KG1 (cell line): ENCODE results near the gene MAGEF1.

Source experiments
- DNase-seq: peaks from one replicate; lab custom pipeline; 2025; lab: John Stamatoyannopoulos, UW

The MAGEF1 gene

GRCh38 chr3:184690192-184690883 lies 21.5 kb downstream of the MAGEF1 start:
- DNase-seq, result no peak

- DNase-seq, result no peak
Observed at GRCh38 chr3:184688882-184689271, 23.0 kb downstream of the MAGEF1 start.

- DNase-seq, result no peak
Observed at GRCh38 chr3:184688251-184688881, 23.5 kb downstream of the MAGEF1 start.

- peak; percentile 84 for DNase-seq
Observed at GRCh38 chr3:184687363-184688015, 24.4 kb downstream of the MAGEF1 start.

- DNase-seq, result no peak
Observed at GRCh38 chr3:184685646-184686045, 26.2 kb downstream of the MAGEF1 start.

- DNase-seq, result no peak
Observed at GRCh38 chr3:184685055-184685454, 26.8 kb downstream of the MAGEF1 start.

GRCh38 chr3:184683900-184684560 lies 27.8 kb downstream of the MAGEF1 start:
- DNase-seq, result no peak

- DNase-seq, result no peak
Observed at GRCh38 chr3:184683234-184683633, 28.6 kb downstream of the MAGEF1 start.

- no peak for DNase-seq
Observed at GRCh38 chr3:184682671-184683070, 29.2 kb downstream of the MAGEF1 start.

GRCh38 chr3:184680385-184681345 lies 31.2 kb downstream of the MAGEF1 start:
- no peak for DNase-seq

GRCh38 chr3:184679056-184679816 lies 32.6 kb downstream of the MAGEF1 start:
- no peak for DNase-seq

GRCh38 chr3:184678317-184679055 lies 33.4 kb downstream of the MAGEF1 start:
- no peak for DNase-seq

- DNase-seq, result no peak
Observed at GRCh38 chr3:184677344-184678316, 34.2 kb downstream of the MAGEF1 start.

GRCh38 chr3:184676927-184677326 lies 34.9 kb downstream of the MAGEF1 start:
- DNase-seq, result peak; percentile 60

GRCh38 chr3:184674626-184675025 lies 37.2 kb downstream of the MAGEF1 start:
- DNase-seq, result no peak

GRCh38 chr3:184672977-184673870 lies 38.6 kb downstream of the MAGEF1 start:
- no peak for DNase-seq

- no peak for DNase-seq
Observed at GRCh38 chr3:184672335-184672734, 39.5 kb downstream of the MAGEF1 start.

GRCh38 chr3:184670091-184670602 lies 41.7 kb downstream of the MAGEF1 start:
- no peak for DNase-seq
